DOHH2 (cell line): Measurements from ENCODE around the gene KICS2.
"Not testable (repeated sequence)": the region's sequence is repeated elsewhere in the genome, so short reads cannot be mapped to it uniquely, and the experiment has no call there.

Source experiments
- H3F3A ChIP-seq: fragments of 200-600 bp; sonication (generic), shearing (Covaris generic); 2 replicates; pipeline ENCODE4 v1.6.0; 2016; ENCODE audit warnings: antibody characterized with exemption, mild to moderate bottlenecking; ENCODE audit not compliant: control insufficient read depth, insufficient read depth
- H3K27ac ChIP-seq: fragments of 200-600 bp; sonication (generic); 2 replicates; pipeline ENCODE4 v1.5.1; 2014; ENCODE audit warnings: low read depth, mild to moderate bottlenecking, low read length, moderate library complexity
- H3K27me3 ChIP-seq: fragments of 200-600 bp; sonication (generic); 2 replicates; pipeline ENCODE4 v1.6.1; 2014; ENCODE audit warnings: mild to moderate bottlenecking, low read length, mixed read lengths; ENCODE audit not compliant: control insufficient read depth
- H3K36me3 ChIP-seq: fragments of 200-600 bp; sonication (generic); 2 replicates; pipeline ENCODE4 v1.6.1; 2014; ENCODE audit warnings: mild to moderate bottlenecking, low read length, moderate library complexity, mixed read lengths; ENCODE audit not compliant: control insufficient read depth
- H3K4me1 ChIP-seq: fragments of 200-600 bp; sonication (generic); 2 replicates; pipeline ENCODE4 v1.6.1; 2014; ENCODE audit warnings: mild to moderate bottlenecking, low read length, mixed read lengths; ENCODE audit not compliant: control insufficient read depth
- H3K4me2 ChIP-seq: fragments of 200-600 bp; sonication (generic); 2 replicates; pipeline ENCODE4 v1.6.0; 2014; ENCODE audit warnings: mild to moderate bottlenecking, low read length, moderate library complexity
- H3K4me3 ChIP-seq: fragments of 200-600 bp; sonication (generic); 2 replicates; pipeline ENCODE4 v1.5.1; 2014; ENCODE audit warnings: mild to moderate bottlenecking, low read length, mixed read lengths
- H3K79me2 ChIP-seq: fragments of 200-600 bp; sonication (generic); 2 replicates; pipeline ENCODE4 v1.6.1; 2014; ENCODE audit warnings: mild to moderate bottlenecking, low read length, mixed read lengths; ENCODE audit not compliant: control insufficient read depth
- H3K9me2 ChIP-seq: fragments of 200-600 bp; sonication (generic); replicated peaks from 2 replicates; pipeline ENCODE4 v1.6.1; 2014; ENCODE audit warnings: mild to moderate bottlenecking, low read length, mixed read lengths; ENCODE audit not compliant: control insufficient read depth
- H3K9me3 ChIP-seq: fragments of 200-600 bp; sonication (generic); 2 replicates; pipeline ENCODE4 v1.6.1; 2014; ENCODE audit warnings: antibody characterized with exemption, low read length, mixed read lengths; ENCODE audit not compliant: control insufficient read depth, insufficient read depth
- H4K20me1 ChIP-seq: fragments of 200-600 bp; sonication (generic); 2 replicates; pipeline ENCODE4 v1.6.0; 2014; ENCODE audit warnings: low read depth, mild to moderate bottlenecking, antibody characterized with exemption, low read length, moderate library complexity; ENCODE audit not compliant: control insufficient read depth, insufficient read depth
- EZH2phosphoT487 ChIP-seq: fragments of 200-600 bp; sonication (generic); IDR thresholded peaks from 2 replicates; pipeline ENCODE4 v1.6.1; 2017; ENCODE audit warnings: borderline replicate concordance, mild to moderate bottlenecking, antibody characterized with exemption, low read length, moderate library complexity, mixed read lengths
- TF ChIP-seq, protein P1 (sequence below): fragments of 200-600 bp; sonication (generic); IDR thresholded peaks from one replicate; pipeline ENCODE4 v1.5.1; 2014; ENCODE audit warnings: antibody characterized with exemption, mild to moderate bottlenecking, low read depth, low read length; ENCODE audit not compliant: poor library complexity, severe bottlenecking

Gene KICS2

DNA sequence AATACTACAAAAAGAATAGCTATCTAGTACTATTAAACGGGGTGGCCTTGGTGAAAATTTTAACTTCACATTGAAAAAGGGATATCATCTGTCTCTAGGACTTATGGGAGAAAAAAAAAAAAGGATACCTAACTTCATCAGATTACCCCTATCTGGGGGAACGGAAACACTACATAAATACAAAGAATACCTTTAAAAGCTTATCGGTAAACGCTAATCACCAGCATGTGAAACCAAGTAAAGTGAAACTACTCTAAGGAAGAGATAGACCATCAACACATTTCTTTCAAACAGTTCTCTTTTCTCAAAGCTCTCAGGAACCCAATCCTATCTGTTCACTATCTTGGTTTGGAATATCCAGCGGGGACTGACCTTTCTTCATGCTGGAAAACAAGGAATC, 3.5 kb downstream of the KICS2 start:
- Histone ChIP-seq H3F3A (no peaks in the 10 kb centered on the region), H4K20me1 (no peaks in the 10 kb centered on the region), H3K79me2 (peaks cover 49% of the 10 kb centered on the region), H3K9me2 (no peaks in the 10 kb centered on the region), H3K4me2 (no peak overlapping the region), H3K27me3 (no peaks in the 10 kb centered on the region), H3K27ac (no peak overlapping the region), H3K9me3 (no peaks in the 10 kb centered on the region), H3K36me3 (peaks cover 21% of the 10 kb centered on the region), H3K4me3 (no peak overlapping the region), H3K4me1 (peaks cover 27% of the 10 kb centered on the region)
- TF ChIP-seq, protein P1, sequence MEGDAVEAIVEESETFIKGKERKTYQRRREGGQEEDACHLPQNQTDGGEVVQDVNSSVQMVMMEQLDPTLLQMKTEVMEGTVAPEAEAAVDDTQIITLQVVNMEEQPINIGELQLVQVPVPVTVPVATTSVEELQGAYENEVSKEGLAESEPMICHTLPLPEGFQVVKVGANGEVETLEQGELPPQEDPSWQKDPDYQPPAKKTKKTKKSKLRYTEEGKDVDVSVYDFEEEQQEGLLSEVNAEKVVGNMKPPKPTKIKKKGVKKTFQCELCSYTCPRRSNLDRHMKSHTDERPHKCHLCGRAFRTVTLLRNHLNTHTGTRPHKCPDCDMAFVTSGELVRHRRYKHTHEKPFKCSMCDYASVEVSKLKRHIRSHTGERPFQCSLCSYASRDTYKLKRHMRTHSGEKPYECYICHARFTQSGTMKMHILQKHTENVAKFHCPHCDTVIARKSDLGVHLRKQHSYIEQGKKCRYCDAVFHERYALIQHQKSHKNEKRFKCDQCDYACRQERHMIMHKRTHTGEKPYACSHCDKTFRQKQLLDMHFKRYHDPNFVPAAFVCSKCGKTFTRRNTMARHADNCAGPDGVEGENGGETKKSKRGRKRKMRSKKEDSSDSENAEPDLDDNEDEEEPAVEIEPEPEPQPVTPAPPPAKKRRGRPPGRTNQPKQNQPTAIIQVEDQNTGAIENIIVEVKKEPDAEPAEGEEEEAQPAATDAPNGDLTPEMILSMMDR: no peak
- TF ChIP-seq EZH2phosphoT487: no peak

DNA sequence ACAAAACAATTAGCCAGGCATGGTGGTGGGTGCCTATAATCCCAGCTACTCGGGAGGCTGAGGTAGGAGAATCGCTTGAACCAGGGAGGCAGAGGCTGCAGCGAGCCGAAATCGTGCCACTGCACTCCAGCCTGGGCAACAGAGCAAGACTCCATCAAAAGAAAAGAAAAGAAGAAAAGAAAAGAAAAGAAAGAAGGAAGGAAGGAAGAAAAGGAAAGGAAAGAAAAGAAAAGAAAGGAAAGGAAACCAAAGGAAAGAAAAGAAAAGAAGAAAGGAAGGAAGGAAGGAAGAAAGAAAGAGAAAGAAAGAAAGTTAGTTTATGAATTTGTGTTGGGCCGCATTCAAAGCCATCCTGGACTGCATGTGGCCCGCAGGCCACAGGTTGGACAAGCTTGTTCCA, 4.5 kb downstream of the KICS2 start:
- H3K9me3 ChIP-seq, H3K4me3 ChIP-seq, H3K27ac ChIP-seq, H3K4me2 ChIP-seq, H3F3A ChIP-seq, H3K27me3 ChIP-seq, H3K9me2 ChIP-seq, H4K20me1 ChIP-seq: not testable (repeated sequence)
- peaks cover 30% of the 10 kb centered on the region for H3K36me3 ChIP-seq
- H3K79me2 ChIP-seq: peaks cover 49% of the 10 kb centered on the region
- peaks cover 32% of the 10 kb centered on the region for H3K4me1 ChIP-seq

DNA sequence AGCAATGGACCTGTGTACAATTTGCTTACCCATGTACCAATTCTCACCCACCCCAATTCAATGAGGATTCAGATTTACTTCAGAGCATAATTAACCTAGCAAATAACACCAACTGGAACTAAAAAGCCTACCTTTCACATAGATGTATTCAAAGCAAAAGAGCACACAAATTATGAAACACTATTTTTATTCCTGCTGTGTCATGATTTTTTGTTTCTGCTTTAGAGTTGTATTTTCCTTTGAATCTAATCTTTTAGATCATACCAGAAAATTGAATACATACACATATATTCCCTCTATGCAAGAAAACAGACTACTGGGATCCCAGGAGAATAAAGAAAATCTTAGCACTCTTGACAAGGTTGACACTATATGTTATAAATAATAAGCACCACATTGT, 5.9 kb downstream of the KICS2 start:
- Histone ChIP-seq H3K4me2 (no peak overlapping the region), H3K4me3 (no peak overlapping the region), H3K36me3 (peaks cover 35% of the 10 kb centered on the region), H3K27ac (no peak overlapping the region), H3K4me1 (peaks cover 29% of the 10 kb centered on the region), H4K20me1 (no peaks in the 10 kb centered on the region), H3K9me3 (no peaks in the 10 kb centered on the region), H3F3A (0 out of 2 replicates have a peak, but pooled peaks cover 3% of the 10 kb centered on the region), H3K27me3 (no peaks in the 10 kb centered on the region), H3K79me2 (peaks cover 41% of the 10 kb centered on the region), H3K9me2 (no peaks in the 10 kb centered on the region)
- no peak for TF ChIP-seq EZH2phosphoT487
- TF ChIP-seq, protein P1: no peak

DNA sequence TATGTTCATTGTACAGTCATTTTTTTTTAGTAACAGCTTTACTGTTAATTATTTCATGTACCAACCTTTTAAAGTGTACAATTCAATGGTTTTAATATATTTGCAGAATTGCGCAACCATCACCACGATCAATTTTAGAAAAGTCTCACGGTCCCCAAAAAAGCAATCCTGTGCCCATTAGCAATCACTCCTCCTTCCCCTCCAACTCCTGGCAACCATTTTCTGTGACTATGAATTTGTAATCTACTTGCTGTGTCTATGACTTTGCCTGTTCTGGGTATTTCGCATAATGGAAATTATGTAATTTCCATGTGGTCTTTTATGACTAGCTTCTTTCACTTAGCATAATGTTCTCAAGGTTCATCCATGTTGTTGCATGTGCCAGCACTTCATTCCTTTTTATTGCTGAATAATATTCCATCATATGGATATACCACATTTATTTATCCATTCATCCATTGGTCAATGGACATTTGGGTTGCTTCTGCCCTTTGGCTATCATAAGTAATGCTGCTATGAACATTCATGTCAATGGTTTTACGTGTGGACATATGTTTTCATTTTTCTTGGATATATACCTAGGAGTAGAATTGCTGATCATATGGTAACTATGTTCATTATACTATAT, 9.9 kb downstream of the KICS2 start:
- Histone ChIP-seq H3K4me1 (peaks cover 11% of the 10 kb centered on the region), H3K4me3 (no peak overlapping the region), H3K4me2 (no peak overlapping the region), H3K9me3 (no peaks in the 10 kb centered on the region), H4K20me1 (no peaks in the 10 kb centered on the region), H3K36me3 (peaks cover 54% of the 10 kb centered on the region), H3K9me2 (no peaks in the 10 kb centered on the region), H3K27me3 (no peaks in the 10 kb centered on the region), H3K27ac (no peak overlapping the region), H3F3A (0 out of 2 replicates have a peak, but pooled peaks cover 3% of the 10 kb centered on the region), H3K79me2 (peaks cover 8% of the 10 kb centered on the region)
- no peak for TF ChIP-seq EZH2phosphoT487
- TF ChIP-seq, protein P1: no peak
